Subcutaneous abdominal adipose tissue (tissue), 5 donors: Measurements from ENCODE around the gene COL4A1.
A peak's percentile ranks its signal among the peaks of the same experiment; 100 is the strongest.

Source experiments
- H3K27ac ChIP-seq: one replicate; pipeline ENCODE4 v1.7.0; 2013; ENCODE audit warnings: low read depth, mild to moderate bottlenecking, inconsistent platforms, low read length, moderate library complexity
- H3K27me3 ChIP-seq, 5 donors: one replicate each; pipeline ENCODE4 v1.7.0; 2013; ENCODE audit warnings: low read length in 5 of 5, inconsistent platforms in 1 of 5; ENCODE audit not compliant: control insufficient read depth in 5 of 5, insufficient read depth in 4 of 5
- H3K36me3 ChIP-seq, 5 donors: one replicate each; pipeline ENCODE4 v1.7.0; 2013; ENCODE audit warnings: low read length in 5 of 5; ENCODE audit not compliant: control insufficient read depth in 5 of 5, insufficient read depth in 5 of 5
- H3K4me1 ChIP-seq, 5 donors: one replicate each; pipeline ENCODE4 v1.7.0; 2013; ENCODE audit warnings: low read length in 5 of 5, mild to moderate bottlenecking in 3 of 5, moderate library complexity in 1 of 5; ENCODE audit not compliant: control insufficient read depth in 5 of 5, insufficient read depth in 5 of 5
- H3K4me3 ChIP-seq, 5 donors: one replicate each; pipeline ENCODE4 v1.7.0; 2013; ENCODE audit warnings: low read length in 5 of 5, low read depth in 1 of 5
- H3K9ac ChIP-seq, 5 donors: one replicate each; pipeline ENCODE4 v1.7.0; 2013; ENCODE audit warnings: low read length in 5 of 5, mild to moderate bottlenecking in 4 of 5, moderate library complexity in 3 of 5
- H3K9me3 ChIP-seq, 5 donors: one replicate each; pipeline ENCODE4 v1.7.0; 2013; ENCODE audit warnings: low read length in 5 of 5; ENCODE audit not compliant: control insufficient read depth in 5 of 5
- donor health status: healthy.
- donor health status: healthy.
- donor health status: healthy.
- donor health status: healthy.
- donor health status: healthy.

COL4A1 gene

DNA sequence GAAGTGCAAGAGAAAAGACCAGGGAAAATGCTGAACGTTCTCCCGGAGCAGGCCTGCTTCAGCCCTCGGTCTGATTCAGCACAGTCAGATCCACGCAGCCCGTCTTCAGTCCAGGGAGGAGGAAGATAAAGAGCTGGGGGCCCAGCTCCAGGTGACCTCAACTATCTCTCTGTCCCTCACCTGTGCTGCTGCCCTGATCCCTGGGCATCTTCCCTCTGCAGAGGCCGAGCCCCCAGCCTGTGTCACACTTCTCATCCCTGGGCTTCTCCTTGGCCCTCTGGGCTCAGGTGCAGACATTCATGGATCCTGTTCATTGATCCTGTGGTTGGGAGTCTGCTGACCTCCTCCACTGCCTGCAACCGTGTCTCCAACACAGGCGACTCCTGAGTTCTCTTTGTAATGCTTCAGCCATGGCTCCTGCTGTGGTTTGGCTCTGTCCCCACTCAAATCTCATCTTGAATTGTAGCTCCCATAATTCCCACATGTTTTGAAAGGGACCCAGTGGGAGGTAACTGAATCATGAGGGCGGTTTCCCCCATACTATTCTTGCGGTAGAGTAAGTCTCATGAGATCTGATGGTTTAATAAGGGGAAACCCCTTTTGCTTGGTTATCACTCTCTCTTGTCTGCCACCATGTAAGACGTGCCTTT is 28.0 kb upstream of the COL4A1 start:
- Histone ChIP-seq H3K27me3 (no peaks in the 10 kb centered on the region), H3K9ac (no peak overlapping the region), H3K4me1 (peaks cover 9 to 56% (median 54%) of the 10 kb centered on the region in 5 donors), H3K4me3 (no peak overlapping the region), H3K36me3 (peaks cover 2 to 37% (median 24%) of the 10 kb centered on the region in 5 donors), H3K27ac (peak overlapping the region; percentile 90), H3K9me3 (no peaks in the 10 kb centered on the region)

DNA sequence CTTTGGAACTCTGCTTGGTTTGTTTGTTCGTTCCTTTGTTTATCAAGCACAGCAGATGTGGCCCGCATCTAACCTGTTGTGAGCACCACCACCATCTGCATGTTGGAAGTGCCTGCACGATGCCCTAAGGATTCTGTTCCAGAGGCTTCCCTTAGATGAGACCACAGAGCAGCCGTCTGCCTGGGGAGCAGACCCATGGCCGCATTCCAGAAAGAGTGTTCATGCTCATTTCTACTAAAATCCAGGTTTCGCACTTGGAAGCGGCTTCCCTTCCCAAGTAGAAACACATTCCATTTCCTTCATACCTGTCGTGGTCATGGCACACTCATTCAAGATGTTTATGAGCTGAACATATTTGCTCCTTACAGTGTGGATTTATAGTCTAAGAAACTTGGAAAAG is 27.3 kb upstream of the COL4A1 start:
- peak overlapping the region; percentile 90 for H3K27ac ChIP-seq
- no peaks in the 10 kb centered on the region for H3K27me3 ChIP-seq
- peaks cover 3 to 44% (median 30%) of the 10 kb centered on the region in 5 donors for H3K36me3 ChIP-seq
- H3K4me3 ChIP-seq: no peak overlapping the region
- H3K9ac ChIP-seq: no peak overlapping the region
- no peaks in the 10 kb centered on the region for H3K9me3 ChIP-seq
- peaks cover 6 to 56% (median 54%) of the 10 kb centered on the region in 5 donors for H3K4me1 ChIP-seq

DNA sequence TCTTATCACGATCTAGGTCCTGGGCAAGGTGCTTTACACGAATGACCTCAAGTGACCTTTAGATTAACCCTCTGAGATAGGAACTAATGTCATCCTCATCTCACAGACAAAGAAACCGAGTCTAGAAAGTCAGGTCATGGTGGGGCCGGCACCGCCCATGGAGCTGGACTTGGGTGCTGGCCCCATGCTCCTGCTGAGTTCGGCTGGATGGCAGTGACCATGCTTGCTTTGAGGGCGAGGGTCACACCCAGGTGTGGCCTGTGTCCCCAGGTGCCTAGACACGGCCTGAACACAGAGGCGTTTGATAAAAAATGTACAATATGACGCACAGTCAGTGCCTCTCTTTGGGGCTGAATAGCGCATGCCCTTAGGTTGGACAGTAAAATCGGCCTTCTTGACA is 26.9 kb upstream of the COL4A1 start:
- peaks cover 3 to 47% (median 31%) of the 10 kb centered on the region in 5 donors for H3K36me3 ChIP-seq
- H3K9ac ChIP-seq: no peak overlapping the region
- H3K4me1 ChIP-seq: peaks cover 4 to 54% (median 52%) of the 10 kb centered on the region in 5 donors
- peak overlapping the region; percentile 90 for H3K27ac ChIP-seq
- H3K9me3 ChIP-seq: no peaks in the 10 kb centered on the region
- no peak overlapping the region for H3K4me3 ChIP-seq
- no peaks in the 10 kb centered on the region for H3K27me3 ChIP-seq

DNA sequence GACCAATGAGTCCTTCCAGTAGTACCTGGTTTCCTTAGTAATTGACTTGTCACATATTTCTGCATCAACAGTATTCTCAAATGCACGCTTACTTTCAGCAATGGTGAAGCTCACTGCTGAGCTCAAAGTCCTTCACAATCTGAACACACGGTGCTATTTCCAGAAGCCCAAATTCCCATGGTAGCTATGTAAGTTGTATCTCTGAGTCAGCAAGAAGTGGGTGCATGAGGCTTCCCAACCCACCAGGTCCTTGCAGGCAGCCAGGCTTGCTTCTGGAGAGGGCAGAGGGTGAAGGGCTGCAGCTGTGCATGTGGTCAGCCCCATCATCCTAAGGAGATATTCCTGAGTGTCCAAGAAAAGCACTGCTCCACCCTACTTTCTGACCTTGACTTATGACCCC is 25.8 kb upstream of the COL4A1 start:
- H3K4me1 ChIP-seq: peaks cover 4 to 44% (median 41%) of the 10 kb centered on the region in 5 donors

DNA sequence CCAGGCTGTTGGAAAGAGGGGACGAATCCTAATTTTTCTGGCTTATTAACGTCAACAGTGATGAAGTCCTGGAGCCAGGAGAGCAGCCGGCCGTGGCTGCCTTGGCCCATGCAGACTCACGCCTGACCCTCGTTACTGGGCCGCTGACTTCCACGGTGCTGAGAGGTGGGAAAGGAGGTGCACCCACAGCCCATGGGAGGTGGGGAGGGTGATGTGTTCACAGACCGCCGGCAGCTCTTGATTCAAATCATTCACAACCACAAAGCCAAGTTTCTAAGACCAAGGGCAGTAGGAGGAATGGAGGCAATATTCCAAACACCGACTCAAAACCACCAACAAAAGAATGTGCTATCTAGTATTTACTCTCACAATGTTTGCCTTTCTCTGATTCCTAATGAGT is 24.4 kb upstream of the COL4A1 start:
- Histone ChIP-seq H3K4me3 (no peak overlapping the region), H3K9ac (peak overlapping the region in 1 of 5 donors; percentile 22), H3K27me3 (no peaks in the 10 kb centered on the region), H3K4me1 (peaks cover 0 to 40% (median 36%) of the 10 kb centered on the region in 5 donors), H3K27ac (peak overlapping the region; percentile 66), H3K36me3 (peaks cover 3 to 49% (median 35%) of the 10 kb centered on the region in 5 donors), H3K9me3 (no peaks in the 10 kb centered on the region)

More for the DNA sequence above, 25.8 kb upstream of the COL4A1 start:
- Histone ChIP-seq H3K27ac (peak overlapping the region; percentile 28), H3K9ac (no peak overlapping the region), H3K9me3 (no peaks in the 10 kb centered on the region), H3K4me3 (no peak overlapping the region), H3K36me3 (peaks cover 3 to 52% (median 35%) of the 10 kb centered on the region in 5 donors), H3K27me3 (no peaks in the 10 kb centered on the region)

DNA sequence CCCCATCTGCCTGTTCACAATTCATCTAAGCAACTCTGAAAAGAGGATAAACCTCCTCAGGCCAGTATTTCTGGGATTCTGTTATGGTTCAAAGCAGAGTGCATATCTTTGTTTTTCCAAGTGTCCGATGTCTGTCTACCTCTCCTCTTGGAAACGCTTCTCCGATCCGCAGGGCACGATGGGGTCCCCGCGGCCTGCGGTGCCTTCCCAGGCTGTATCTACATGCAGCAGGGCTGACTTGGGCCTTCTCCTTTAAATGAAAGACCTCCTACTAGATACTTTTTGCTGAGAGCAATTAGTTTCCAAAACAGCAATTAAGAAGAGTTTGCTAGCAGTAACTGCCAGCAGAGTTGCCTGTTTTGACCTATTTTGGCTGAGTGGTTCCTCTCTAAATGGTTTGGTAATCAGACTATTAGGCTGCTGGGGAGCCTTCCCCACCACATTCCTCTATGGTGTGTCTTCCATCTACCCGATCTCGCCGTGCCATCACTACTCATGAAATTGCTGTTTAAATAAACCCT is 23.6 kb upstream of the COL4A1 start:
- Histone ChIP-seq H3K27ac (peak overlapping the region; percentile 66), H3K9me3 (no peaks in the 10 kb centered on the region), H3K4me1 (peaks cover 2 to 44% (median 38%) of the 10 kb centered on the region in 5 donors), H3K9ac (no peak overlapping the region), H3K27me3 (no peaks in the 10 kb centered on the region), H3K4me3 (no peak overlapping the region), H3K36me3 (peaks cover 3 to 50% (median 35%) of the 10 kb centered on the region in 5 donors)

DNA sequence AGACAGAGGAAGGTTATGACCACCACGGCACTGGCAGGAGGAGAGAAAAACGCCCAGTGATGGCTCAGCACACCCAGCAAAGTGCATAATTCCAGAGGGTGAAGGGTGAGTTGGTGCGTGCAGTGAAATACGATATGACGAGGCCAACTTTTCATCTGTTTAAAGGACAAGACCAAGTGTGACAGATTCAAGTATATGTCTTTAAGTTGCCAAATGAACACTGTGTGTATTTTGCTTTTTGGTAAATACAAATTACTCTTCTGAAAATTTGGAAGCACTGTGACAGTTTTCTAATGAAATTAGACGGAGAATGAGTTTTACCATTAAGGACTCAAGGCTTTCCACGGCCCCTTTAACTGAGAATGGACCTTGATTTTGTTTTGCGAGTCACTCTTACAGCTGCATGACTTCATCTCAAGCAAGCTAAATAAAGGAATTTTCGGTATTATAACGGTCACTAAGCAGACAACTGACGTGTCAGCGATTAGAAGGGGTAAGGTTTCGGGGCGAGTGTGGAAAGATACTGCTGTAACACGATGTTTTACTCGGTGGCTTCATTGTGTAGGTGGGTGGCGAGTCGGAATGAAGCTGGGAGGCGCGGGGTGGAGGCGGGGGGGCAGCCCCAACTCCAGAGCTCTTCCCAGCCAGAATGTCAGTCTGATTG is 23.0 kb upstream of the COL4A1 start:
- H3K27me3 ChIP-seq: no peaks in the 10 kb centered on the region
- no peaks in the 10 kb centered on the region for H3K9me3 ChIP-seq
- no peak overlapping the region for H3K4me3 ChIP-seq
- H3K9ac ChIP-seq: no peak overlapping the region
- peaks cover 2 to 45% (median 42%) of the 10 kb centered on the region in 5 donors for H3K4me1 ChIP-seq
- peaks cover 3 to 46% (median 36%) of the 10 kb centered on the region in 5 donors for H3K36me3 ChIP-seq
- H3K27ac ChIP-seq: peak overlapping the region; percentile 66

DNA sequence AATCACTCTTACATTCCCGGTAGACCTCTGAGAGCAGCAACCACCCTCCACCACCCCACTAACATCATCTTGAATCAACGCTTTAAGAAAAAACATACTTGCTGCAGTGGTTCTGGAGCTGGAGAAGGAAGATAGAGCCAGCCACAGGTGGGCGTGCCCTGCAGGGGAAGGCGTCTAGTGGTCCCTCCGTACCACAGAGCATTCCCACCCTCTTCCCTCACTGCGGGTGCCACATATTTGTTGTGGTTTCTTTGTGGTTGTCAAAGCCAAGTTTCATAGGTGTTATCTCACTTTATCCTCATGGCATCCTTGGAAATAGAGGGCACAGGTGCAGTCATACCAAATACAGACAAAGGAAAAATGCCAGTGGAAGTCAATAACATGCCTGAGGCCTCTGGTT is 22.3 kb upstream of the COL4A1 start:
- Histone ChIP-seq H3K4me1 (peaks cover 2 to 50% (median 45%) of the 10 kb centered on the region in 5 donors), H3K9me3 (no peaks in the 10 kb centered on the region), H3K4me3 (no peak overlapping the region), H3K27ac (peak overlapping the region; percentile 66), H3K27me3 (no peaks in the 10 kb centered on the region), H3K9ac (no peak overlapping the region), H3K36me3 (peaks cover 3 to 42% (median 34%) of the 10 kb centered on the region in 5 donors)

DNA sequence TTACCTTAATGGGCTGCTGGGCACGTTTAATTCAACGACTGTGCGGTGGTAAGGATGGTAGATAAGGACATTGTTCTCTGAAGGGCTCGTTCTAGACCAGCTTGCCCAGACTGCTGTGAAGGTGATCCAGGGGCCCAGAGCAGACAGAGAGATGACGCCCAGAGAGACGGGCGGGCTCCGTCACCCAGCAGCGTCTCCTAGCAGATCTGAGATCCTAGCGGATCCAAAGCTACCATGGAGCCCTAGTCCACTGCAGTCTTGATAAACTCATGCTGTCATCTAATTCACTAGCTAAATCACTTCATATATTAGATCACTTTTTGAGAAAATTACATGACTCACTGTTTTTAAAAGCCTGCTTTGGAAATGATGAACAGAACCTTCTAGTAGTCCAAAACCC is 21.6 kb upstream of the COL4A1 start:
- Histone ChIP-seq H3K9me3 (no peaks in the 10 kb centered on the region), H3K27me3 (no peaks in the 10 kb centered on the region), H3K9ac (no peak overlapping the region), H3K4me1 (peaks cover 4 to 56% (median 51%) of the 10 kb centered on the region in 5 donors), H3K4me3 (no peak overlapping the region), H3K36me3 (peaks cover 3 to 36% (median 29%) of the 10 kb centered on the region in 5 donors), H3K27ac (peak overlapping the region; percentile 66)
